ENCODE measurements around the gene COL9A3.

GRCh38 chr20:62864207-62864606, 47.4 kb downstream of the COL9A3 start:
- no peak for TF ChIP-seq POLR2A (IDR thresholded peaks at IDR 0.05)
- TF ChIP-seq, protein P1, sequence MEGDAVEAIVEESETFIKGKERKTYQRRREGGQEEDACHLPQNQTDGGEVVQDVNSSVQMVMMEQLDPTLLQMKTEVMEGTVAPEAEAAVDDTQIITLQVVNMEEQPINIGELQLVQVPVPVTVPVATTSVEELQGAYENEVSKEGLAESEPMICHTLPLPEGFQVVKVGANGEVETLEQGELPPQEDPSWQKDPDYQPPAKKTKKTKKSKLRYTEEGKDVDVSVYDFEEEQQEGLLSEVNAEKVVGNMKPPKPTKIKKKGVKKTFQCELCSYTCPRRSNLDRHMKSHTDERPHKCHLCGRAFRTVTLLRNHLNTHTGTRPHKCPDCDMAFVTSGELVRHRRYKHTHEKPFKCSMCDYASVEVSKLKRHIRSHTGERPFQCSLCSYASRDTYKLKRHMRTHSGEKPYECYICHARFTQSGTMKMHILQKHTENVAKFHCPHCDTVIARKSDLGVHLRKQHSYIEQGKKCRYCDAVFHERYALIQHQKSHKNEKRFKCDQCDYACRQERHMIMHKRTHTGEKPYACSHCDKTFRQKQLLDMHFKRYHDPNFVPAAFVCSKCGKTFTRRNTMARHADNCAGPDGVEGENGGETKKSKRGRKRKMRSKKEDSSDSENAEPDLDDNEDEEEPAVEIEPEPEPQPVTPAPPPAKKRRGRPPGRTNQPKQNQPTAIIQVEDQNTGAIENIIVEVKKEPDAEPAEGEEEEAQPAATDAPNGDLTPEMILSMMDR (IDR thresholded peaks at IDR 0.05): no peak
